ENCODE results near the gene SLC44A3. TPM values are rescaled to one million over a fixed set of nuclear protein-coding genes. Genes with fewer than 3 reads are reported as not detected.

Gene SLC44A3, protein sequence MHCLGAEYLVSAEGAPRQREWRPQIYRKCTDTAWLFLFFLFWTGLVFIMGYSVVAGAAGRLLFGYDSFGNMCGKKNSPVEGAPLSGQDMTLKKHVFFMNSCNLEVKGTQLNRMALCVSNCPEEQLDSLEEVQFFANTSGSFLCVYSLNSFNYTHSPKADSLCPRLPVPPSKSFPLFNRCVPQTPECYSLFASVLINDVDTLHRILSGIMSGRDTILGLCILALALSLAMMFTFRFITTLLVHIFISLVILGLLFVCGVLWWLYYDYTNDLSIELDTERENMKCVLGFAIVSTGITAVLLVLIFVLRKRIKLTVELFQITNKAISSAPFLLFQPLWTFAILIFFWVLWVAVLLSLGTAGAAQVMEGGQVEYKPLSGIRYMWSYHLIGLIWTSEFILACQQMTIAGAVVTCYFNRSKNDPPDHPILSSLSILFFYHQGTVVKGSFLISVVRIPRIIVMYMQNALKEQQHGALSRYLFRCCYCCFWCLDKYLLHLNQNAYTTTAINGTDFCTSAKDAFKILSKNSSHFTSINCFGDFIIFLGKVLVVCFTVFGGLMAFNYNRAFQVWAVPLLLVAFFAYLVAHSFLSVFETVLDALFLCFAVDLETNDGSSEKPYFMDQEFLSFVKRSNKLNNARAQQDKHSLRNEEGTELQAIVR
- total RNA-seq (2022) = 32.0 and 34.5 TPM in 2 replicates
- Bru-seq, nascent RNA = percentile 76 among the genes with signal in this experiment
- percentile 69 among the genes with signal in this experiment for BruChase-seq, experiment 1, labeled RNA remaining after a 6-hour chase
- percentile 66 among the genes with signal in this experiment for BruChase-seq, experiment 2, labeled RNA remaining after a 2-hour chase
- long read RNA-seq, partial matches to known transcripts = 1 of 20 reads
- long read RNA-seq, other reads (novel, unspliced or antisense) = 11 of 20 reads

DNA sequence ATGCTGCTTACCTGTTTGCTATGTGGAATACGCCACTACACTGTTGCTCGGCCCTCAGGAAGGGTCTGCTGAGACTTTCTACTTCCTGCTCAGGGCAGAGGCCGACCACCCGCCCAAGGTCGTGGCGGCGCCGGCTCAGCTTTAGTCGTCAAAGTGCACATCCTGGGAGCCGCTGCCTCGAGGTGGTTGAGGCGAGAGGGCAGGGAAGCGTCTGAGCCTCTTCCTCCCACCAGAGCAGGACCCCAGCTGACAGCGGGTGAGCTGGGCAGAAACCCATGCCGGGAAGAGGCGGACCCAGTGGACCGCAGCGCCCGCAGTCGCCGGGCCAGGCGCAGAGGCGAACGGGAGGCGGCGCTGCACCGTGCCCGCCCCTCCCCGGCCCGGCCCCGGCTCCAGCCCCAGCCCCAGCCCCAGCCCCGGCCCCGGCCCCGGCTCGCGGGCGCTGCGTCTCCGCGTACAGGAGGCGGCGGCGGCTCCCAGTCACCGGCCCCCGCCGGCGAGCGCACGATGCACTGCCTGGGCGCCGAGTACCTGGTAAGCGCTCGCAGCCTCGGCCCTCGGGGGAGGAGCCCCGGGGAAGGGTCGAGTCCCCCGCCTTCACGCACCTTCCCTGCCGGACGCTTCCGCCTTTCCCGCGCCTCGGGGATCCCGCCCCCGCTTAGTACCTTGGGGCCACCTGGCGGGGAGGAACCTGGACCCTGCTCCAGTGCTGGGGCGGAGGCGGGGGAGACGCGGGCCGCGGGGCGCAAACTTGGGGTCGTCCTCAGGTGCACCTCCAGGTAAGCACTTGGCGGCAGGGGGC lies at the start of gene SLC44A3:
Gene SLC44A3, plus strand, starts transcription at position 413 of the 802 bp plus-strand sequence. Its CDS starts 95 bp downstream, at position 508.
- TF ChIP-seq, protein P1, sequence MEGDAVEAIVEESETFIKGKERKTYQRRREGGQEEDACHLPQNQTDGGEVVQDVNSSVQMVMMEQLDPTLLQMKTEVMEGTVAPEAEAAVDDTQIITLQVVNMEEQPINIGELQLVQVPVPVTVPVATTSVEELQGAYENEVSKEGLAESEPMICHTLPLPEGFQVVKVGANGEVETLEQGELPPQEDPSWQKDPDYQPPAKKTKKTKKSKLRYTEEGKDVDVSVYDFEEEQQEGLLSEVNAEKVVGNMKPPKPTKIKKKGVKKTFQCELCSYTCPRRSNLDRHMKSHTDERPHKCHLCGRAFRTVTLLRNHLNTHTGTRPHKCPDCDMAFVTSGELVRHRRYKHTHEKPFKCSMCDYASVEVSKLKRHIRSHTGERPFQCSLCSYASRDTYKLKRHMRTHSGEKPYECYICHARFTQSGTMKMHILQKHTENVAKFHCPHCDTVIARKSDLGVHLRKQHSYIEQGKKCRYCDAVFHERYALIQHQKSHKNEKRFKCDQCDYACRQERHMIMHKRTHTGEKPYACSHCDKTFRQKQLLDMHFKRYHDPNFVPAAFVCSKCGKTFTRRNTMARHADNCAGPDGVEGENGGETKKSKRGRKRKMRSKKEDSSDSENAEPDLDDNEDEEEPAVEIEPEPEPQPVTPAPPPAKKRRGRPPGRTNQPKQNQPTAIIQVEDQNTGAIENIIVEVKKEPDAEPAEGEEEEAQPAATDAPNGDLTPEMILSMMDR (IDR thresholded peaks at IDR 0.05; ENCODE audit: unreplicated experiment) = no peak
- CTCF ChIA-PET = no interaction called here
- Mint-ChIP-seq H3K27me3 (ENCODE audit: unreplicated experiment) (no peaks in the 10 kb centered on the region), H3K36me3 (ENCODE audit: insufficient read depth, unreplicated experiment) (peaks cover 34% of the 10 kb centered on the region), H3K27ac (ENCODE audit: unreplicated experiment) (peak within 1 kb of the TSS; percentile 82), H3K4me3 (ENCODE audit: low read depth, unreplicated experiment) (peak within 1 kb of the TSS; percentile 88), H3K4me1 (ENCODE audit: low read depth, unreplicated experiment) (peaks cover 37% of the 10 kb centered on the region), H3K9me3 (ENCODE audit: low read depth, unreplicated experiment) (no peaks in the 10 kb centered on the region)
- BruUV-seq (replicated peaks) = no TSS peak
- peak; percentile 75 for DNase-seq
- intact Hi-C loops (cut with micrococcal nuclease; ENCODE audit: unreplicated experiment) = no loop called here

DNA sequence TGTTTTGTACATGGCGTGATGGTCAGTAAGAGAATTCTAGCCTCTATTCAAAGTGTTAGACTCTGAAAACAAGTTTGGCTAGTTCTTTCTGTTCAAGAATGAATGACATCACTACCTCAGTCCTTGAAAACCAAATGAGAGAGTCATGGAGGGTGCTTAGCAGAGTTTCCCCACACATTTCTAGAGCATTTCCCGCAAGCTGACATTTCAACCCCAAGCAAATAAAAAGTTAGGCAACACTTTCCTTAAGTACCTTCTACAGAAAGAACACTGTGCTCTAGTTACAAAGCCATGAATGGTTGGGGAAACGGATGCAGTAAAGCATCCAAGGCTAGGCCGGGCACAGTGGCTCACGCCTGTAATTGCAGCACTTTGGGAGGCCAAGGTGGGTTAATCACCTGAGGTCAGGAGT lies 47.9 kb upstream of the SLC44A3 start:
- H3K36me3 Mint-ChIP-seq (ENCODE audit: insufficient read depth, unreplicated experiment) = peaks cover 15% of the 10 kb centered on the region
- TF ChIP-seq, protein P1 (IDR thresholded peaks at IDR 0.05; ENCODE audit: unreplicated experiment) = no peak
- H3K9me3 Mint-ChIP-seq (ENCODE audit: low read depth, unreplicated experiment) = peaks cover 3% of the 10 kb centered on the region
- H3K4me1 Mint-ChIP-seq (ENCODE audit: low read depth, unreplicated experiment) = peaks cover 71% of the 10 kb centered on the region
- BruUV-seq (replicated peaks) = no TSS peak
- intact Hi-C loops (cut with micrococcal nuclease; ENCODE audit: unreplicated experiment) = loop anchor here (2.0 kb wide), 2 partner anchors 43 to 125 kb away; no protein-coding TSS in a partner anchor
- peak overlapping the region; percentile 94 for H3K27ac Mint-ChIP-seq (ENCODE audit: unreplicated experiment)
- peak overlapping the region; percentile 7 for H3K4me3 Mint-ChIP-seq (ENCODE audit: low read depth, unreplicated experiment)
- no peaks in the 10 kb centered on the region for H3K27me3 Mint-ChIP-seq (ENCODE audit: unreplicated experiment)
- DNase-seq = peak; percentile 75
- CTCF ChIA-PET = interaction anchor here (2.1 kb wide), 1 partner anchor 130 kb away, joined by 6 read pairs; no protein-coding TSS in a partner anchor

- peak overlapping the region; percentile 97 for H3K27ac Mint-ChIP-seq (ENCODE audit: unreplicated experiment)
- CTCF ChIA-PET = interaction anchor here (2.1 kb wide), 1 partner anchor 131 kb away, joined by 6 read pairs; no protein-coding TSS in a partner anchor
- no peak for DNase-seq
- TSS peak; percentile 62 for BruUV-seq (replicated peaks)
- H3K4me3 Mint-ChIP-seq (ENCODE audit: low read depth, unreplicated experiment) = no peak overlapping the region
- no peaks in the 10 kb centered on the region for H3K27me3 Mint-ChIP-seq (ENCODE audit: unreplicated experiment)
- H3K9me3 Mint-ChIP-seq (ENCODE audit: low read depth, unreplicated experiment) = peaks cover 3% of the 10 kb centered on the region
- peaks cover 15% of the 10 kb centered on the region for H3K36me3 Mint-ChIP-seq (ENCODE audit: insufficient read depth, unreplicated experiment)
- peaks cover 71% of the 10 kb centered on the region for H3K4me1 Mint-ChIP-seq (ENCODE audit: low read depth, unreplicated experiment)
- intact Hi-C loops (cut with micrococcal nuclease; ENCODE audit: unreplicated experiment) = loop anchor here (2.0 kb wide), 2 partner anchors 44 to 126 kb away; no protein-coding TSS in a partner anchor
- TF ChIP-seq, protein P1 (IDR thresholded peaks at IDR 0.05; ENCODE audit: unreplicated experiment) = no peak
These were observed 47.3 kb upstream of the SLC44A3 start for GRCh38 chr1:94772845-94773244.
